GM12878 (cell line): Measurements from ENCODE around the gene CSNK1G3. TPM values are rescaled to one million over a fixed set of nuclear protein-coding genes. Genes with fewer than 3 reads are reported as not detected.

Experiments used
- ATAC-seq: fragments of 200-7000 bp; cut with Tn5 transposase; 3 replicates; pipeline ENCODE4 v1.9.1; 2020; ENCODE audit warnings: mild to moderate bottlenecking, moderate library complexity
- BruUV-seq: library from RNA; stranded (reverse); fragments of 400-500 nt; replicated peaks from 2 replicates; lab custom pipeline; 2021; lab: Mats Ljungman, UMichigan
- CTCF ChIA-PET: fragments of 300-600 bp; sonication (Branson Sonifier 250); formaldehyde crosslinking; extraction: SDS; loops from one replicate; lab custom pipeline; 2021; ENCODE audit warnings: inconsistent platforms; lab: Yijun Ruan, JAX
- POLR2A ChIA-PET: fragments of 350-600 bp; formaldehyde crosslinking; extraction: SDS; loops from one replicate; lab custom pipeline; 2021; ENCODE audit warnings: inconsistent platforms; lab: Charles Lee
- RAD21 ChIA-PET: fragments of 300-600 bp; sonication (Branson Sonifier 250); formaldehyde crosslinking; loops from one replicate; lab custom pipeline; 2023; ENCODE audit warnings: antibody characterized with exemption; ENCODE audit not compliant: unreplicated experiment; lab: Charles Lee
- SMC1A ChIA-PET: fragments of 300-600 bp; sonication (Branson Sonifier 250); formaldehyde crosslinking; loops from one replicate; lab custom pipeline; 2023; ENCODE audit not compliant: unreplicated experiment, uncharacterized antibody; lab: Charles Lee
- DNase-seq: peaks from one replicate; pipeline ENCODE4 v3.0.0-alpha.2; 2011; ENCODE audit warnings: low read depth, low spot score
- FAIRE-seq: peaks from 3 replicates; lab custom pipeline; 2011; peaks lifted over from hg19 to GRCh38; lab: Jason Lieb, UNC
- H2AFZ ChIP-seq: 2 replicates; pipeline ENCODE4 v1.6.0; 2011; ENCODE audit warnings: low read depth, low read length, control low read depth; ENCODE audit not compliant: control insufficient read depth
- H3K27ac ChIP-seq: 2 replicates; pipeline ENCODE4 v1.5.1; 2011; ENCODE audit warnings: control low read depth; ENCODE audit not compliant: control insufficient read depth, insufficient read depth
- H3K27me3 ChIP-seq, 2 experiments: replicated peaks in 1 of 2; 2 replicates each; pipeline versions ENCODE4 v1.6.0 to v1.6.1; 2011; ENCODE audit warnings: low read length in 1 of 2; ENCODE audit not compliant: control insufficient read depth in 2 of 2, insufficient read depth in 2 of 2
- H3K36me3 ChIP-seq, 2 experiments: 2 replicates each; pipeline ENCODE4 v1.5.1; 2011; ENCODE audit warnings: low read length in 1 of 2; ENCODE audit not compliant: control insufficient read depth in 2 of 2, insufficient read depth in 2 of 2
- H3K4me1 ChIP-seq: 2 replicates; pipeline ENCODE4 v1.6.1; 2011; ENCODE audit warnings: mild to moderate bottlenecking, low read length, moderate library complexity, mixed read lengths; ENCODE audit not compliant: control insufficient read depth, insufficient read depth
- H3K4me2 ChIP-seq: 2 replicates; pipeline ENCODE4 v1.6.0; 2011; ENCODE audit warnings: control low read depth; ENCODE audit not compliant: control insufficient read depth, insufficient read depth
- H3K4me3 ChIP-seq: fragments of 200-600 bp; sonication (generic); 2 replicates; pipeline ENCODE4 v1.5.1; 2016
- H3K79me2 ChIP-seq: 2 replicates; pipeline ENCODE4 v1.6.0; 2011; ENCODE audit warnings: low read length; ENCODE audit not compliant: control insufficient read depth, insufficient read depth
- H3K9ac ChIP-seq: 2 replicates; pipeline ENCODE4 v1.8.0; 2011; ENCODE audit warnings: low read length, control low read depth, mixed read lengths; ENCODE audit not compliant: control insufficient read depth, insufficient read depth
- H3K9me3 ChIP-seq: replicated peaks from 3 replicates; pipeline ENCODE4 v1.5.1; 2011; ENCODE audit warnings: mild to moderate bottlenecking, low read length; ENCODE audit not compliant: control insufficient read depth, insufficient read depth
- H4K20me1 ChIP-seq: 2 replicates; pipeline ENCODE4 v1.6.0; 2011; ENCODE audit not compliant: control insufficient read depth, insufficient read depth
- BMI1 ChIP-seq: fragments of 450-650 bp; IDR thresholded peaks from 2 replicates; pipeline ENCODE4 v1.6.1; 2016; ENCODE audit warnings: mild to moderate bottlenecking, moderate library complexity, borderline replicate concordance
- ELK1 ChIP-seq: IDR thresholded peaks from 2 replicates; pipeline ENCODE4 v1.6.1; 2012; ENCODE audit warnings: low read depth, low read length, improper control_type of control experiment
- HDAC2 ChIP-seq: fragments of 200-600 bp; sonication (generic); IDR thresholded peaks from 2 replicates; pipeline ENCODE4 v1.6.1; 2017
- IRF3 ChIP-seq: fragments of 450-650 bp; IDR thresholded peaks from 2 replicates; pipeline ENCODE4 v1.6.1; 2014; ENCODE audit warnings: mild to moderate bottlenecking
- JUNB ChIP-seq: IDR thresholded peaks from 2 replicates; pipeline ENCODE4 v1.6.1; 2016; ENCODE audit warnings: antibody characterized with exemption, mild to moderate bottlenecking
- NBN ChIP-seq: fragments of 450-650 bp; IDR thresholded peaks from 2 replicates; pipeline ENCODE4 v1.6.1; 2016
- WGBS: methylation state at CpG from one replicate; pipeline ENCODE4 v1.1.6; 2016; ENCODE audit warnings: low lambda C conversion rate; ENCODE audit not compliant: insufficient replicate concordance, insufficient coverage; ENCODE audit errors: missing lambda C conversion rate; 5-methylcytosine and 5-hydroxymethylcytosine counted together
- in situ Hi-C: fragments of 300-500 bp; cut with MboI; formaldehyde crosslinking; loops from 9 replicates; pipeline ENCODE4 v1.14.3; 2018; ENCODE audit warnings: mixed read lengths
- intact Hi-C: fragments of 100-400 bp; cut with micrococcal nuclease; formaldehyde crosslinking; loops from one replicate; pipeline ENCODE4 v1.14.2; 2022; ENCODE audit not compliant: unreplicated experiment
- polyA plus RNA-seq, 11 experiments: library from polyadenylated mRNA; depleted of rRNA in 4 of 11; unstranded in 6 of 11; stranded (reverse) in 5 of 11; fragments of >200 nt; fragmentation: Nextera tagmentation in 4 of 11; fragmentation: Illumina TruSeq in 1 of 11; extraction: Ambion mirVana in 4 of 11; extraction: Trizol in 1 of 11; gene quantifications; 1 replicate in 1 of 11; 2 replicates in 10 of 11; pipeline versions ENCODE4 v1.2.1 to v1.2.3, GENCODE V29; 2011 to 2016; ENCODE audit warnings: inconsistent platforms in 2 of 11, missing spikeins in 2 of 11, low read depth in 1 of 11
- total RNA-seq, 4 experiments: library from RNA; depleted of rRNA in 3 of 4; stranded (reverse); fragments of >200 nt in 3 of 4; fragmentation: Illumina TruSeq in 1 of 4; extraction: Trizol in 1 of 4; gene quantifications; 2 replicates each; pipeline versions ENCODE4 v1.2.1 to v1.2.3, GENCODE V29; 2013 to 2021
- TF ChIP-seq, protein P1 (sequence below), 3 experiments: IDR thresholded peaks in 2 of 3; conservative IDR thresholded peaks in 1 of 3; 2 replicates each; pipeline ENCODE4 v1.5.1; 2011; ENCODE audit warnings: low read depth in 3 of 3, low read length in 3 of 3, mild to moderate bottlenecking in 3 of 3, control low read depth in 2 of 3, moderate library complexity in 2 of 3, inconsistent platforms in 1 of 3, mixed read lengths in 1 of 3; ENCODE audit not compliant: control insufficient read depth in 2 of 3, insufficient read depth in 1 of 3; ENCODE audit errors: extremely low read depth in 1 of 3

CSNK1G3 gene
- total and polyA plus RNA-seq, 10 of the 15 experiments (the other 5 are each of a cell fraction or from before 2014, with no cell fraction given) = 7.4 to 24.1 (median 17.9) TPM

- 92% methylated on average over 10 of the region's 10 CpGs for WGBS
- ChIA-PET CTCF (no interaction called here), RAD21 (no interaction called here), POLR2A (no interaction called here), SMC1A (no interaction called here)
- peaks cover 6% of the 10 kb centered on the region for H3K9me3 ChIP-seq
- no peak overlapping the region for H2AFZ ChIP-seq
- H3K4me2 ChIP-seq = no peak overlapping the region
- in situ Hi-C loops (no loop called here), intact Hi-C loops (no loop called here)
- ATAC-seq (no peak; the same call in 1 of the 3 replicates), FAIRE-seq (no peak), DNase-seq (no peak)
- no peak for TF ChIP-seq JUNB
- TF ChIP-seq IRF3 = no peak
- no peak for TF ChIP-seq HDAC2
- TF ChIP-seq, protein P1, sequence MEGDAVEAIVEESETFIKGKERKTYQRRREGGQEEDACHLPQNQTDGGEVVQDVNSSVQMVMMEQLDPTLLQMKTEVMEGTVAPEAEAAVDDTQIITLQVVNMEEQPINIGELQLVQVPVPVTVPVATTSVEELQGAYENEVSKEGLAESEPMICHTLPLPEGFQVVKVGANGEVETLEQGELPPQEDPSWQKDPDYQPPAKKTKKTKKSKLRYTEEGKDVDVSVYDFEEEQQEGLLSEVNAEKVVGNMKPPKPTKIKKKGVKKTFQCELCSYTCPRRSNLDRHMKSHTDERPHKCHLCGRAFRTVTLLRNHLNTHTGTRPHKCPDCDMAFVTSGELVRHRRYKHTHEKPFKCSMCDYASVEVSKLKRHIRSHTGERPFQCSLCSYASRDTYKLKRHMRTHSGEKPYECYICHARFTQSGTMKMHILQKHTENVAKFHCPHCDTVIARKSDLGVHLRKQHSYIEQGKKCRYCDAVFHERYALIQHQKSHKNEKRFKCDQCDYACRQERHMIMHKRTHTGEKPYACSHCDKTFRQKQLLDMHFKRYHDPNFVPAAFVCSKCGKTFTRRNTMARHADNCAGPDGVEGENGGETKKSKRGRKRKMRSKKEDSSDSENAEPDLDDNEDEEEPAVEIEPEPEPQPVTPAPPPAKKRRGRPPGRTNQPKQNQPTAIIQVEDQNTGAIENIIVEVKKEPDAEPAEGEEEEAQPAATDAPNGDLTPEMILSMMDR (IDR thresholded peaks at IDR 0.05 in 2 of 3, conservative IDR thresholded peaks at IDR 0.05 in 1 of 3; ENCODE audit: control insufficient read depth in 2 of 3, extremely low read depth in 1 of 3, insufficient read depth in 1 of 3, low read depth in 3 of 3, low read length in 3 of 3) = no peak
- no peak for TF ChIP-seq NBN
- no peak for TF ChIP-seq ELK1
- TF ChIP-seq BMI1 = no peak
- no peaks in the 10 kb centered on the region for H3K4me1 ChIP-seq
- no peaks in the 10 kb centered on the region for H3K79me2 ChIP-seq
- H3K27ac ChIP-seq = no peak overlapping the region
- H3K36me3 ChIP-seq = no peaks in the 10 kb centered on the region
- H3K27me3 ChIP-seq = no peaks in the 10 kb centered on the region
- H3K4me3 ChIP-seq = no peak overlapping the region
- no peak overlapping the region for H3K9ac ChIP-seq
- BruUV-seq = no TSS peak
- H4K20me1 ChIP-seq = no peaks in the 10 kb centered on the region
These were observed 117.0 kb downstream of the CSNK1G3 start for GRCh38 chr5:123628860-123629544.
